T-helper 9 cell (primary cell): ENCODE measurements around the gene RPL22.

ENCODE experiments used
- DNase-seq: peaks from one replicate; pipeline ENCODE4 v3.0.0-alpha.2; 2020

The RPL22 gene

GRCh38 chr1:6200188-6200809 lies 904 bp upstream of the RPL22 start:
- no peak for DNase-seq

DNA sequence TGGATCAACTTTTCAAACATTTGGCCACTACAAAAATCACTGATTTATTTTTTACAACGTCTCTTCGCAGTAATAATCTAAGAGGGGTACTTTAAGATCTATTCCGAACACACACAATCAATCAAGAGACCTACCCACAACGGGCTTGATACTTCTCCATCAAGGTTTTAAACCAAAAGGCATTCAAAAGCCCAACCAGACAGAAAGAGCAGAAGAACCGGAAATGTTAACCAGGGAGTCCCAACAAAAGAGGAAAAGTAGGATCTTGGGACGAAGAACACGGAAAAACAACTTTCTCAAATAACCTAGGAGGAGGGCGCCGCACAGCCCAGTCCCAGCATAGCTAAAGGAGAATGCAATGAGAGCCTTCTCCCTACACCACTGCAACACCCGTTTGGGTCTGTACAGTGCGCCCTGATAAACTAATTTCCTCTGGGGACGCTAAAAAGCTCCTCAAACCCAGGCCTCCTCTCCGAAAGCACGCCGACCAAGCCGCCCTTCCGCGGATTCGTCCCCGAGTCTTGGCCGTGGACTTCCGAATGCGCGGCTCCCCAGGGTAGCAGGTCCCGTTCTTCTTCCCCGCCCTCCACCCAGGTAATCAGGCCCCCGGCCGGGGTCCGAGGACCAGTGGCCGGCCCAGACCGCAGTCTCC lies 623 bp downstream of the RPL22 start:
- no peak for DNase-seq

DNA sequence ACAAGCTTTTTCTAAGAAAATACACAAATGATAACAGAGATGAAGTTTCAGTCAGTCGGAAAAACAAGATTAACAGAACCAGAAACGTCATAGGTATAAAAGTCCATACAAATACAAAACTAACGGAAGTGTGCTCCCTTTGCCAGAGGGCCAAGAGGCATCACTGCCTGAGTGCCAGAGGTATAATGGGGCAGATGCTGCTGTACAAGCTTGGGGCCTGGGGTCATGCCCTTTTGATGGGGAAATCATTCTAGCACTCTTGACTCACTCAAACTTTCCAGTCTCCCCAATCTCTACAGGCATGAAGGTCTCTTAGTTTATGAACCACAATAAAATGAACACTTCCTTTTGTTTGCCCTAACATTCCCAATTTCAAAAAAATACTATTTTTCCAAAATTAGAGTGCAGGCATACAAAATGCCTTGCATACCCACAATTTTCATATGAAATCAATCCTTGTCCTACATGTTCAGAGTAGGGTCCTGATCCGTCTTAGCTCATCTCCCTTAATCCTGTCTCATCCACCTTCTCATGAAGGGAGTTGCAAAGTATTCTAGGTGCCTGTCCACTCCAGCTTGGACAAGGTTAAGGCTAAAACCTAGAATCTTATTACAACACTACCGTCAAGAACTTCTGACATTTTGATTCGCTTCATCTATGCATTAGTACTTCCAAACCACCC lies 1.5 kb downstream of the RPL22 start:
- no peak for DNase-seq

DNA sequence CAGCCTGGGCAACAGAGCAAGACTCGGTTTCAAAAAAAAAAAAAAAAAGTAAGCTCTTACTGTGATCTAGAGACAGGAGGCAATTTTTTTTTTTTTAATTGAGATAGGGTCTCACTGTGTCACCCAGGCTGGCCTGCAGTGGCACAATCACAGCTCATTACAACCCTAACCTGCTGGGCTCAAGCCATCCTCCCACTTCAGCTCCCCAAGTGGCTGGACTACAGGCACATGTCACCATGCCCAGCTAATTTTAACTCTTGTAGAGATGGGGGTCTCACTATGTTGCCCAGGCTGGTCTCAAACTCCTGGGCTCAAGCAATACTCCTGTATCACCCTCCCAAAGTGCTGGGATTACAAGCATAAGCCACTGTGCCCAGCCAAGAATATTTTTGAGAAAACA lies 7.4 kb downstream of the RPL22 start:
- DNase-seq = no peak

- DNase-seq = no peak
These were observed 10.9 kb downstream of the RPL22 start for GRCh38 chr1:6188466-6188865.

GRCh38 chr1:6185635-6186382 lies 13.6 kb downstream of the RPL22 start:
- DNase-seq = no peak

DNA sequence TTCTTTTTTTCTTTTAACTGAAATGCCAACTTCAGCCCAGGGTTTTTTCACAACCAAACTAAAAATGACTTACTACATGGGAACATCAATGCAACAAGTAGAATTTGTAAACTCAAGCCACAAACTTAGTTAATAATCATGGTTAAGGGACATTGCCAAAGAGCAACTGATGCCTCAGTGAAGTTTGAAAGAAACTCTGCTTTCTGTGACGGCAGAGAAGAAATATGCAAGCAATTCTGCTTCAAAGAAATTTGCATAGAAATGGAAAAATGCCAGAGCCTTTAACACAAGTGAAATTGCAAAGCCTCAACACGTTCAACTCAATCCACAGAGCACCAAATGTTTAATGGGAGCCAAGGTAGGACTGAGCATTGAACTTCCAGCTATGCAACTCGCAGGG lies 14.2 kb downstream of the RPL22 start:
- no peak for DNase-seq

- no peak for DNase-seq
These were observed 15.2 kb downstream of the RPL22 start for GRCh38 chr1:6184083-6184783.

- DNase-seq = no peak
These were observed 15.8 kb downstream of the RPL22 start for GRCh38 chr1:6183520-6183989.

DNA sequence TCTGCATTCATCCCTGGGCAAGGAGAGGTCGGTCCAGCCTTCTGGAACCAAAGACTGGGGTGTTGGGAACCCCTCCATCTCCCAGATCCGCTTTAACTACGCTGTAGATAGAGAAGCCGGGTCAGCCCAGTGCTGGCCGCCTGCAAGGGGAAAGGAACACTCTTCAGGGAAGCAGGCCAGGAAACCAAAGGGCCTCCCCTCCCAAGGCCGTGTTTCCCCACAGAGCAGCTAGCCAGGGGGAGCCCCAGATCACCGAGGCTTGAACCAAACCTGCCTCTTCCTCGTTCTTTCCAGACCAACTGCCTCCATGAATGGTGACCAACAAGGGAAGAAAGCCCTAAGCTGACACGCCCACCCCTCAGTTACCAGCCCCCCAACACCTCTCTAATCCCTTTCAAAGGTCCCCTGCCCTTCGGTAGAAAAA lies 18.0 kb downstream of the RPL22 start:
- DNase-seq = no peak

DNA sequence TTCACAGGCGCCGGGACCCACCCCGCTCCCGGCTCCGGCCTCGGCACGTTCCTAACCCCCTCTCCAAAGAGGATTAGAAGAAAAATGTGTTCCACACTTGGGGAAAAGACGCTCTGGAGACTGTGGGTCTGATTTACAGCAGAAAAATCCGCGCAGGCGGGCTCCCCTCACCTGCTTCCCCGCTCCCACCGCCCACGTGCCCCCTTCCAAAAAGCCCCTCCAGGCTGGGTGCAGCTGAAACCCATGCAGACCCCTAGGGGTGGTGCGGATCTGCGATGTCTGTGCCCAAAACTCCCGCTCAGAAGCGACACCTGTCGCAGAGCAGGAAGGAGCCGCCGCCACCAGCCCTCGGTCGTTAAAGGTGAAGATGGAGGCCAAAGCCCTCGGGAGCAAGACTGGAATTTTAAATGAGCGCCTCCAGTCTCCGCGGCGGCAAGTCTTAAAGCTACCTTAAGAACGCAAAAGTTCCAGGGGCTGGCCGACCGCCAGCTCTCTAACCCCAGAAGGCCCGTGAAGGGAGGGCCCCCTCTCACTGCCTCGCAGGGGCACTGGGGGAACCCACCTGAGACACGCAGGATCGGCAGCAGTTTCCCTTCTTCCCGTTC lies 18.6 kb downstream of the RPL22 start:
- no peak for DNase-seq

DNA sequence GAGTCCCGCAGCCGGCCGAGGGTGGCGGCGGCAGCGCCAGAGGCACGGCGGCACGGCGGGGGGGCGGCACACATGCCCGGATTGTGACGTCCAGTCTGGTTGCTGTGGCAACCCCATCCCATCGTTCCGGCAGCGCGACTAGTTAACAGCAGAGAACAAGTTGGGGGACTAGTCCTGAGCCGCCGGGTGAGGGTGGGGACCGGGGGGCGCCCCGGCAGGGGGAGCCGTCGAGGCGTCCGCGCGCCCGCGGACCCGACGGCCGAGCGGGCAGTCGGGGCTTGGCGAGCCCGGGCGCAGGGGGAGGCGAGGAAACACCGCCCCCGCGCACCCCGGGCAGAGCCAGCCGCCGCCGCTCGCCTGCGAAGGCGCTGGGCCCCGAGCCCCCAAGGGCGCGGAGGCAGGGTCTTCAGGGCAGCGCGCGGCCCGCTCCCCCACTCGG lies 19.1 kb downstream of the RPL22 start, which contains the start of gene CHD5:
Gene CHD5, minus strand, starts transcription at position 54 of the 439 bp plus-strand sequence. CDS start 298 bp downstream, outside the sequence.
- no peak for DNase-seq

- no peak for DNase-seq
These were observed 19.7 kb downstream of the RPL22 start for GRCh38 chr1:6179564-6180175.

DNA sequence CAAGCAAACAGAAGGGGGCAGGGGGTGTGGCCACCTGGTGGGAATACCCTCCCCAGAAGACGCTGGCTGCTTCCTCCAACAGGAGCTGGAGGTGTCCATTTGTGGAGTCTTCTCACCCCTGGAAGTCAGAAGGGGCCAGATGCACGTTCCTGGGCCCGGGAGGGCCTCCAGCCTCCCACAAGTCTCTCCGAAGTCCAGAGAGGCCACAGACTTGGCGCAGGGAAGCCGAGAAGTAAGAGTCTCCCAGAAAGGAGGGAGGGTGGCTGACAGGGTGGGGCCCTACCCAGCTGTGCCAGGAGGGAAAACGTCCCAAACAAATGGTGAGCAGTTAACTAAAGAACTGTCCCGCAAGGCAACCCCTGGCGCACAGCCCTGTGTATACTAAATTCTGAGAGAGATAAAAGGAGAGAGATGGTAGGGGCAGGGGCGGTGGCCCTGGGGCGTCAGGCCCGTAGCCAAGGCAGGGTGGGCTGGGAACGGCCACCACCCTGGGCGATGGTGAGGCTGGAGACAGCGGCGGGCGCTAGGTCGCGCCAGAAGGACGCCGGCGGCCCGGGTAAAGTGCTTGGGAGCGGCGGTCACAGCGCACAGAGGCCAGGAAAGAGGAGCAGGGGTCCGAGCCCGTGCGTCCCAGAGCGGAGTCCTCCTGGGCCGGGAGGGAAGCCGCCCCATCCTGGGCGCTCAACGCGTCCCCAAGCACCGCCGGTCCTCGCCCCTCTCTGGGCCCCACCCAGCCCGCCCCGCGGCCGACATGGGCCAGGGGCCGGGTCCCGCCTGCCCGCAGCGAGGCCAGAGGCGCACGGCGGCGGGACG lies 20.4 kb downstream of the RPL22 start:
- no peak for DNase-seq

DNA sequence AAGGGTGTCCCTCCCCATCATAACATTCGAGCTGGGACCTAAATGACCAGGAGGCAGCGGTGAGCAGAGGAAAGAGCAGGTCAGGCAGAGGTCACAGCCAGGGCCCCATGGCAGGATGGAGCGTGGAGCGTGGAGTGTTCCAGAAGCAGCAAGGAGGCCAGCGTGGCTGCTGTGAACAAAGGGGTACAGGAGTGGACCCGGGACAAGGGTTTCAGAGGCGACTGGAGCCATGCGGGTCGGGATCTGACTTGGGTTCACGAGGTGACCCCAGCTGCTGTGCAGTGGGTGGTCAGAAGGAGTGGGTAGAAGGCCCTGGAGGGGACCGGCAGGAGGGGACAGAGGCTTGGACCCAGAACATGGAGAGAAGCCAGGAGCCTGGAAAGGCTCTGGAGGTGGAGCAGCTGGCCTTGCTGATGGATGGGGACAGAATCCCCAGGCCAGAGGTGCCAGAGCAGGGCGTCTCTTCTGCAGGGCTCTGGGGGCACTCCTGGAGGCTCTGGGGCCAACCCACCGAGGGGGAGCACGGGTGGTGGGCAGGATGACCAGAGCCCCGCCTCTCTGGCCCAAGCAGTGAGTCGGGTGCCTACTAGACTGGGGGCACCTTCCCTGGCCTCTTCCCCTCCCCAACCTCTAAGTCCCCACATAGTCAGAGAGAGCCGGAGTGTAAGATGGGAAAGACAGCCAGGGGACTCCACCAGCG lies 21.6 kb downstream of the RPL22 start:
- no peak for DNase-seq

DNA sequence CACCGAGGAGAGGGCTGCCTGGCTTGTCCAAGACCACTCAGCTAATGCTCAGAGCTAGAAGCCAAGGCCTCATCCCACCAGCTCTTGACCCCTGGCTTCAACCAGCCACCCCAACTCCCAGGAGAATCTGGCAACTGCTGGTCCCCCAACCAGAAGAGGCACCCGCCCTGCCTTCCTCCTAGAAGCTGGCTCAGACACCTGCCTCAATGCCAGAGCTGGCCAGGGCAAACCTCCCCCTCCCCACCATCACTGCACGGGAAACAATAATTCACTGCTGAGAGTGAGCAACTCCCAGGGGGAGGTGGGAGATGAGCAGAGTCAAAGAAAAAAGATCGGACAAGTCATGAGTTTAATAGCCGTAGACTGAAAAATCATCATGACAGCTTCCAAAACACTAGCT lies 22.6 kb downstream of the RPL22 start:
- no peak for DNase-seq

GRCh38 chr1:6175411-6175828 lies 24.0 kb downstream of the RPL22 start:
- DNase-seq = no peak

- no peak for DNase-seq
These were observed 24.6 kb downstream of the RPL22 start for GRCh38 chr1:6174621-6175410.

DNA sequence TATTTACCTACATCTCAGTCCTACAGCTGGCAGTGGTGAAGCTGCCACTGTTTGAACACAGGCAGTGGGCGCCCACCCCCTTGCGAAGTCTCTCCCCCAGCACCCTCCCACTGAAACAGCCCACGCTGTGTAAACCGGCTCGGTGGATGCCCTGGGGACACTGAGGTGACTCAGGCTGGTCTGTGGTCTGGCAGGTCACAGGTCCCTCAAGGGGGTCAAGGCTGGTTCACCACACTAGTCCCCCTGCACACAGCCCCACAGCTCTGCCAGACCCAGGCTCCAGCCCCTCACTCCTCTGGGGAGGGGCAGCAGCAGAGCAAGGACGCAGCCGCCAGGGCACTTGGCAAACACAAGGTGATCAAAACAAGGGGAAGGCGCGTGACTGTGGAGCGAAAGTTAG lies 26.8 kb downstream of the RPL22 start:
- DNase-seq = no peak
